ENCODE measurements around the gene OSBPL7. TPM values are rescaled to one million over a fixed set of nuclear protein-coding genes. Genes with fewer than 3 reads are reported as not detected.

OSBPL7 gene
- total RNA-seq, 4 donors from 2014 or later: 8.6 to 19.5 (median 11.2) TPM

GRCh38 chr17:47803201-47803600 is 18.4 kb downstream of the OSBPL7 start:
- no peak for DNase-seq (ENCODE audit: low spot score in 2 of 2)
- H3K27me3 ChIP-seq: no peaks in the 10 kb centered on the region
- H3K4me1 ChIP-seq: no peaks in the 10 kb centered on the region
- WGBS, 2 donors: 50 to 63% methylated on average over 5 of the region's 5 CpGs
- TF ChIP-seq EP300 (IDR thresholded peaks at IDR 0.05) (no peak), POLR2A (IDR thresholded peaks at IDR 0.05) (no peak), CTCF (IDR thresholded peaks at IDR 0.05) (no peak)
- peaks cover 0 to 24% (median 12%) of the 10 kb centered on the region in 3 donors for H3K36me3 ChIP-seq
- no peak overlapping the region for H3K27ac ChIP-seq
- no peaks in the 10 kb centered on the region for H3K9me3 ChIP-seq
- H3K4me3 ChIP-seq: no peak overlapping the region

GRCh38 chr17:47802341-47803022 is 19.1 kb downstream of the OSBPL7 start:
- Histone ChIP-seq H3K4me1 (no peaks in the 10 kb centered on the region), H3K4me3 (no peak overlapping the region), H3K36me3 (peaks cover 0 to 16% (median 5%) of the 10 kb centered on the region in 3 donors), H3K27me3 (no peaks in the 10 kb centered on the region), H3K27ac (no peak overlapping the region), H3K9me3 (no peaks in the 10 kb centered on the region)
- TF ChIP-seq EP300 (IDR thresholded peaks at IDR 0.05): no peak
- TF ChIP-seq CTCF (IDR thresholded peaks at IDR 0.05): peak in 4 of 5 experiments; percentile 37 to 49 (median 40)
- WGBS, 2 donors: 29 to 35% methylated on average over 9 of the region's 9 CpGs
- no peak for DNase-seq (ENCODE audit: low spot score in 2 of 2)

- no peak for DNase-seq (ENCODE audit: low spot score in 2 of 2)
- Histone ChIP-seq H3K27ac (no peak overlapping the region), H3K9me3 (no peaks in the 10 kb centered on the region), H3K36me3 (peaks cover 0 to 11% (median 0%) of the 10 kb centered on the region in 3 donors), H3K4me1 (no peaks in the 10 kb centered on the region), H3K27me3 (no peaks in the 10 kb centered on the region), H3K4me3 (no peak overlapping the region)
- 46 to 49% methylated on average over 6 of the region's 6 CpGs for WGBS, 2 donors
- TF ChIP-seq CTCF (IDR thresholded peaks at IDR 0.05) (no peak), POLR2A (IDR thresholded peaks at IDR 0.05) (no peak), EP300 (IDR thresholded peaks at IDR 0.05) (no peak)
These were observed 19.7 kb downstream of the OSBPL7 start for GRCh38 chr17:47801906-47802305.

- H3K9me3 ChIP-seq: no peaks in the 10 kb centered on the region
- no peaks in the 10 kb centered on the region for H3K27me3 ChIP-seq
- 83 to 86% methylated on average over 4 of the region's 4 CpGs for WGBS, 2 donors
- TF ChIP-seq POLR2A (IDR thresholded peaks at IDR 0.05): no peak
- no peak for TF ChIP-seq EP300 (IDR thresholded peaks at IDR 0.05)
- TF ChIP-seq CTCF (IDR thresholded peaks at IDR 0.05): no peak
- H3K27ac ChIP-seq: no peak overlapping the region
- H3K4me1 ChIP-seq: no peaks in the 10 kb centered on the region
- H3K36me3 ChIP-seq: peaks cover 0 to 4% (median 0%) of the 10 kb centered on the region in 3 donors
- DNase-seq (ENCODE audit: low spot score in 2 of 2): no peak
- H3K4me3 ChIP-seq: no peak overlapping the region
These were observed 20.3 kb downstream of the OSBPL7 start for GRCh38 chr17:47801176-47801765.

- no peaks in the 10 kb centered on the region for H3K27me3 ChIP-seq
- H3K4me1 ChIP-seq: no peaks in the 10 kb centered on the region
- TF ChIP-seq POLR2A (IDR thresholded peaks at IDR 0.05) (no peak), EP300 (IDR thresholded peaks at IDR 0.05) (no peak), CTCF (IDR thresholded peaks at IDR 0.05) (no peak)
- no peak overlapping the region for H3K4me3 ChIP-seq
- H3K27ac ChIP-seq: no peak overlapping the region
- no peaks in the 10 kb centered on the region for H3K9me3 ChIP-seq
- WGBS, 2 donors: 80 to 81% methylated on average over 12 of the region's 12 CpGs
- no peak for DNase-seq (ENCODE audit: low spot score in 2 of 2)
- H3K36me3 ChIP-seq: no peaks in the 10 kb centered on the region
These were observed 20.9 kb downstream of the OSBPL7 start for GRCh38 chr17:47800686-47801085.
